Measurements from ENCODE around the gene SLC15A1. TPM values are rescaled to one million over a fixed set of nuclear protein-coding genes. Genes with fewer than 3 reads are reported as not detected.

SLC15A1 gene
- total RNA-seq, 4 donors from 2014 or later: not detected

DNA sequence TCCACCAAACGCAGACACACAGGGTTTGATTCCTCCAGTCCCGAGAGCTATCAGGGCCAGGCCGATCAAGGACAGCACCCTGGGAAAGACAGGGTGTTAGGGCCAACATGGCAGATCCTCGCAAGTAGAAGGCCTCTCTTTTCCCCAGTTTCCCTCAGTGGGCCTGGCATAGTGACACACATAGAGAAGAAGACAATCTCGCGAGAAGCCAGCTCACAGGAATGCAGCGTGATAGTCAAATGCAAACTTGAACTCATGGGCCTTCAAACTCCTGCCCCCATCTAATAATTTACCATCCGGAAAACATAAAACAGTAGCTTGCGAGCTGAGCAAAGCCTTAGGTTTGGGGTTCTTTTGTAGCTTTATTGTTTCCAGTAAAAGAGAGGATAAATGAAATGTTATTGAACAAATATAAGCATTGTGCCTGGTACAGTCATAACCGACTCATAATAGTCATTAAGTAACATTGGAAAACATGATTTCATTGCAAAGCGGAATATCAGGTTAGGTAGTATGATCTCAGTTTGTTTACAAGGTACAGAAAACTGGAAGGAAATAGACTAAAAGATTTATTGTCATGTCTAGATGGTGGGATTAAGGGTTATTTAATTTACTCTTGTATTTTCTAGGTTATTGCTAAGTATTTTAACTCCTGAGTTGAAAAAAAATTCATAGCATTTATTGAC lies 30.5 kb downstream of the SLC15A1 start:
- 86 to 92% methylated on average over 11 of the region's 11 CpGs for WGBS, 2 donors

DNA sequence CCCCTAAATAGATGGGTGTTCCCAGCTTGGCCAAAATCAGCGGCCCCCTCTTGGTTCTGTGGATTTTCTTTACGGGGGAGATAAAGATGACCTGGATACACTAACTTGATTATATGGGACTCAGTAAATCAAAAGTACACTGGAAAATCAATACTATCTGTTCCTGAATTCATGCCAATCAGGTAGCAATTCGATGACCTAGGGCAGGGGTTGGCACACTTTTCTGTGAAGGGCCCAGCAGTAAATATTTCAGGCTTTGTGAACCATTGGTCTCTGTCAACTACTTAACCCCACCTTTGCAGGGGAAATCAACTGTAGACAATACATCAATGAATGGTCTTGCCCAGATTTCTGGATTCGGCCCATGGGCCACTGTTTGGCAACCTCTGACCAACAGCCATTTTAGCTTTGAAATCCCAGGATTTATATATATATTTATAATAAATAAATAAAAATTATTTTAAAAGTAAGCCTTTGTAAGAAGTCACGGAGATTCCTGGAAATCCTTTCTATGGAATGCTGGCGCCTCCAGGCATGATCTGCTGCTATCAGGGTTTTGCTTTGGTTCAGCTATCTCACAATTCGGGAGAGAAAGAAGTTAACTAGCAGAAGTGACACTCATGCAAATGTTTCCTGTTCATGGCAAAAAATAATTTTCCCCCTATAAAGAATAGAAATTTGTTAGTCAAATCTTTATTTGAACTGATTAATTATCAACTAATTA lies 32.8 kb downstream of the SLC15A1 start:
- no peak for DNase-seq (ENCODE audit: low spot score in 2 of 2)
- Histone ChIP-seq H3K4me1 (no peaks in the 10 kb centered on the region), H3K27me3 (no peaks in the 10 kb centered on the region), H3K36me3 (no peaks in the 10 kb centered on the region), H3K4me3 (no peak overlapping the region), H3K9me3 (no peaks in the 10 kb centered on the region), H3K27ac (no peak overlapping the region)
- TF ChIP-seq POLR2A (IDR thresholded peaks at IDR 0.05) (no peak), EP300 (IDR thresholded peaks at IDR 0.05) (no peak)
- WGBS, 2 donors: 82 to 84% methylated on average over 7 of the region's 7 CpGs

More for the DNA sequence above, 30.5 kb downstream of the SLC15A1 start:
- Histone ChIP-seq H3K9me3 (no peaks in the 10 kb centered on the region), H3K36me3 (no peaks in the 10 kb centered on the region), H3K27me3 (no peaks in the 10 kb centered on the region), H3K4me1 (no peaks in the 10 kb centered on the region), H3K27ac (no peak overlapping the region), H3K4me3 (no peak overlapping the region)
- DNase-seq (ENCODE audit: low spot score in 2 of 2): no peak
- no peak for TF ChIP-seq EP300 (IDR thresholded peaks at IDR 0.05)
- TF ChIP-seq, protein P1, sequence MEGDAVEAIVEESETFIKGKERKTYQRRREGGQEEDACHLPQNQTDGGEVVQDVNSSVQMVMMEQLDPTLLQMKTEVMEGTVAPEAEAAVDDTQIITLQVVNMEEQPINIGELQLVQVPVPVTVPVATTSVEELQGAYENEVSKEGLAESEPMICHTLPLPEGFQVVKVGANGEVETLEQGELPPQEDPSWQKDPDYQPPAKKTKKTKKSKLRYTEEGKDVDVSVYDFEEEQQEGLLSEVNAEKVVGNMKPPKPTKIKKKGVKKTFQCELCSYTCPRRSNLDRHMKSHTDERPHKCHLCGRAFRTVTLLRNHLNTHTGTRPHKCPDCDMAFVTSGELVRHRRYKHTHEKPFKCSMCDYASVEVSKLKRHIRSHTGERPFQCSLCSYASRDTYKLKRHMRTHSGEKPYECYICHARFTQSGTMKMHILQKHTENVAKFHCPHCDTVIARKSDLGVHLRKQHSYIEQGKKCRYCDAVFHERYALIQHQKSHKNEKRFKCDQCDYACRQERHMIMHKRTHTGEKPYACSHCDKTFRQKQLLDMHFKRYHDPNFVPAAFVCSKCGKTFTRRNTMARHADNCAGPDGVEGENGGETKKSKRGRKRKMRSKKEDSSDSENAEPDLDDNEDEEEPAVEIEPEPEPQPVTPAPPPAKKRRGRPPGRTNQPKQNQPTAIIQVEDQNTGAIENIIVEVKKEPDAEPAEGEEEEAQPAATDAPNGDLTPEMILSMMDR (IDR thresholded peaks at IDR 0.05): no peak
- TF ChIP-seq POLR2A (IDR thresholded peaks at IDR 0.05): no peak

DNA sequence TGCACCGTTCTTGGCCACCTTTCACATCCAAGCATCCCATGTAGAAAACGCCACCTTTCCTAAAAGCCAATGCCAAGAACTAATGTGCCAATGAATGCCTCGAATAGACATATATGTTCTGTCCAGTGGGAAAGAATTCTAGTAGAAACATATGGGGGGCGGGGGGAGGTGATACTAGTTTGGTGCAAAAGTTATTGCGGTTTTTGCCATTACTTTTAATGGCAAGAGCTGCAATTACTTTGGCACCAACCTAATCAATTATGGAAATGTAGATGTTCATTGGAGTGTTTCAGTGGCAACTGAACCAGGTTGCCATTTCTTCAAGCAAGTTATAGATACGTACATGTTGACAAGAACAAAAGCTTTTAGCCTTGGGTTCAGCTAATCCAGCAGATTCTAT lies 34.6 kb downstream of the SLC15A1 start:
- no peak overlapping the region for H3K27ac ChIP-seq
- WGBS, 2 donors: 93 to 95% methylated on average over 6 of the region's 6 CpGs
- H3K27me3 ChIP-seq: no peaks in the 10 kb centered on the region
- no peaks in the 10 kb centered on the region for H3K9me3 ChIP-seq
- no peaks in the 10 kb centered on the region for H3K4me1 ChIP-seq
- H3K4me3 ChIP-seq: no peak overlapping the region
- H3K36me3 ChIP-seq: no peaks in the 10 kb centered on the region
- no peak for DNase-seq (ENCODE audit: low spot score in 2 of 2)
- TF ChIP-seq EP300 (IDR thresholded peaks at IDR 0.05): no peak
- TF ChIP-seq POLR2A (IDR thresholded peaks at IDR 0.05): no peak
- TF ChIP-seq, protein P1 (IDR thresholded peaks at IDR 0.05): no peak

DNA sequence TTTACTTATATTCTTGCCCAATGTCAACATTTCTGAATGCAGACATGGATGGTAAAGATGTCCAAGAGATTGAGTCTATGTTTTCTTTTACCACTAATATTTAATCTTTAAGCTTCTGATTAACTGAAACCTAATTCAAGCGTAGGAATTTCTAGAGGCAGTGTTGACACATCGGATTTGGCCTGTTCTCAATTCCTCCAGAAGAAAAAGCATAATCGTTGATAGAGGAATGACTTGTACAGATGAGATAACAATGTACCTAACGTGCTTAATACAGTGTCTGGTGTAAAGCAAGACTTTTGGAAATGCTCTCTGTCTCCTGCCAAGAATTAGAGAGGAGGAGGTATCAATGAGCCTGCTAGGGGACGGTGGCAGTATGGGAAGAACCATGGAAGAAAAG lies 35.2 kb downstream of the SLC15A1 start:
- no peaks in the 10 kb centered on the region for H3K9me3 ChIP-seq
- no peak for DNase-seq (ENCODE audit: low spot score in 2 of 2)
- no peaks in the 10 kb centered on the region for H3K4me1 ChIP-seq
- H3K36me3 ChIP-seq: no peaks in the 10 kb centered on the region
- no peak for TF ChIP-seq EP300 (IDR thresholded peaks at IDR 0.05)
- TF ChIP-seq, protein P1 (IDR thresholded peaks at IDR 0.05): no peak
- TF ChIP-seq POLR2A (IDR thresholded peaks at IDR 0.05): no peak
- no peaks in the 10 kb centered on the region for H3K27me3 ChIP-seq
- no peak overlapping the region for H3K27ac ChIP-seq
- 73 to 74% methylated on average over 5 of the region's 5 CpGs for WGBS, 2 donors
- no peak overlapping the region for H3K4me3 ChIP-seq

DNA sequence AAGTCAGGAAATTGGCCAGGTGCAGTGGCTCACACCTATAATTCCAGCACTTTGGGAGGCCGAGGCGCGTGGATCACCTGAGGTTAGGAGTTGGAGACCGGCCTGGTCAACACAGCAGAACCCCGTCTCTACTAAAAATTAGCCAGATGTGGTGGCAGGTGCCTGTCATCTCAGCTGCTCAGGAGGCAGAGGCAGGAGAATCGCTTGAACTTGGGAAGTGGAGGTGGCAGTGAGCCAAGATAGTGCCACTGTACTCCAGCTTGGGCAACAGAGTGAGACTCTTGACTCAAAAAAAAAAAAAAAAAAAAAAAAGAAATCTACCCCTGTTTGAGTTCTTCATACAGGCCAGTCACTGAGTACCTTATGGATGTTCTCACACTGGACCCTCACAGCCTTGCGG lies 42.0 kb downstream of the SLC15A1 start:
- no peak for TF ChIP-seq EP300 (IDR thresholded peaks at IDR 0.05)
- TF ChIP-seq, protein P1 (IDR thresholded peaks at IDR 0.05): no peak
- Histone ChIP-seq H3K27ac (no peak overlapping the region), H3K4me3 (no peak overlapping the region), H3K9me3 (no peaks in the 10 kb centered on the region), H3K36me3 (no peaks in the 10 kb centered on the region), H3K27me3 (no peaks in the 10 kb centered on the region), H3K4me1 (no peaks in the 10 kb centered on the region)
- 80 to 86% methylated on average over 7 of the region's 7 CpGs for WGBS, 2 donors
- DNase-seq (ENCODE audit: low spot score in 2 of 2): no peak
